HEK293 (cell line): Measurements from ENCODE around the gene PDPK1.
"Not testable (repeated sequence)": the region's sequence is repeated elsewhere in the genome, so short reads cannot be mapped to it uniquely, and the experiment has no call there.

ENCODE experiments used
- RBAK ChIP-seq: fragments of 450-650 bp; formaldehyde crosslinking; IDR thresholded peaks from 2 replicates; pipeline ENCODE4 v1.5.1; 2016; ENCODE audit warnings: missing biosample characterization, missing genetic modification characterization
- SALL2 ChIP-seq: fragments of 450-650 bp; formaldehyde crosslinking; IDR thresholded peaks from 2 replicates; pipeline ENCODE4 v1.5.0; 2017; ENCODE audit warnings: missing biosample characterization, mild to moderate bottlenecking, missing genetic modification characterization, borderline replicate concordance
- ZNF132 ChIP-seq: fragments of 450-650 bp; formaldehyde crosslinking; IDR thresholded peaks from 2 replicates; pipeline ENCODE4 v1.5.1; 2017; ENCODE audit warnings: missing biosample characterization, missing genetic modification characterization, borderline replicate concordance
- ZNF184 ChIP-seq: fragments of 450-650 bp; IDR thresholded peaks from 2 replicates; pipeline ENCODE4 v1.5.1; 2018; ENCODE audit warnings: missing biosample characterization, mild to moderate bottlenecking, missing genetic modification characterization
- ZNF292 ChIP-seq: fragments of 450-650 bp; formaldehyde crosslinking; IDR thresholded peaks from 2 replicates; pipeline ENCODE4 v1.5.1; 2016; ENCODE audit warnings: low read depth, missing biosample characterization, missing genetic modification characterization, borderline replicate concordance
- ZNF37A ChIP-seq: fragments of 450-650 bp; IDR thresholded peaks from 2 replicates; pipeline ENCODE4 v1.5.1; 2018; ENCODE audit warnings: missing biosample characterization, missing genetic modification characterization
- ZNF423 ChIP-seq: fragments of 450-650 bp; formaldehyde crosslinking; IDR thresholded peaks from 2 replicates; pipeline ENCODE4 v1.5.1; 2016; ENCODE audit warnings: missing biosample characterization, missing genetic modification characterization
- ZNF571 ChIP-seq: fragments of 450-650 bp; formaldehyde crosslinking; IDR thresholded peaks from 2 replicates; pipeline ENCODE4 v1.5.0; 2017; ENCODE audit warnings: missing biosample characterization, missing genetic modification characterization
- ZNF664 ChIP-seq: fragments of 450-650 bp; formaldehyde crosslinking; IDR thresholded peaks from 2 replicates; pipeline ENCODE4 v1.5.1; 2016; ENCODE audit warnings: missing biosample characterization, missing genetic modification characterization
- ZNF785 ChIP-seq: fragments of 450-650 bp; formaldehyde crosslinking; IDR thresholded peaks from 2 replicates; pipeline ENCODE4 v1.5.1; 2016; ENCODE audit warnings: missing biosample characterization, missing genetic modification characterization
- TF ChIP-seq, protein P1 (sequence below): fragments of 450-650 bp; formaldehyde crosslinking; IDR thresholded peaks from 2 replicates; pipeline ENCODE4 v1.5.1; 2016; ENCODE audit warnings: missing biosample characterization, missing genetic modification characterization
- TF ChIP-seq, protein P2 (sequence below): fragments of 450-650 bp; formaldehyde crosslinking; IDR thresholded peaks from 2 replicates; pipeline ENCODE4 v1.5.1; 2016; ENCODE audit warnings: missing biosample characterization, missing genetic modification characterization
- TF ChIP-seq, protein P3 (sequence below): sonication (generic); formaldehyde crosslinking; IDR thresholded peaks from 2 replicates; pipeline ENCODE4 v1.8.1; 2022; ENCODE audit warnings: mild to moderate bottlenecking, moderate library complexity, missing genetic modification reagents
- TF ChIP-seq, protein P4 (sequence below): fragments of 450-650 bp; formaldehyde crosslinking; optimal IDR thresholded peaks from 2 replicates; pipeline ENCODE3; 2016; ENCODE audit warnings: missing biosample characterization, mild to moderate bottlenecking, missing genetic modification characterization

DNA sequence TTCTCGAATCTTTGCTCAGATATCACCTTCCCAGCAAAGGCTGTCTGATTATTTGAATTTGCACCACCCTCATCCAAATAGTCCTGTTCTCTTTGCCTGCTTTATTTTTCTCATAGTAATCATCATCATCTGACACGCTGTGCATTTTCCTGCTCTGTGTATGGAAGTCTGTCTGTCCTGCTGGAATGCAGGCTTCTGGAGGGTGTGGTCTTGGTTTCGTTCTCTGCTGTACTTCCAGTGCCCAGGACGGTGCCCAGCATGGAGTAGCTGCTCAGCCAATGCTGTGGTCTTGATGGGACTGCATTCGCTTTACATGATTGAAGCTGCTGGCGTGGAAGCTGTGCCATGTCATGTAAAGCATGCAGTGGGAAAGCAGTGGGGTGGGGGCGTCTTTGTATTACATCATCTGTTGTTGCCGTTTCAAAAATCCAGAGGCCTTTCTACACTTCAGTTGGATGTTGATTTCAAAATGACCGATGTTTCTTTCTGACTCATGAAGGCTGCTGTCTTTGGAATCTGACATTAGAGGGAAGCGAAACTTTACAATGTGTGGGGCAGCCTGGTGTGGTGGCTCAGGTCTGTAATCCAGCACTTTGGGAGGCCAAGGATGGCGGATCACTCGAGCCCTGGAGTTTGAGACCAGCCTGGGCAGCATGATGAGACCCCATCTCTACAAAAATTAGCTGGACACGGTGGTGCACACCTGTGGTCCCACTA is 17.0 kb downstream of the PDPK1 start:
- TF ChIP-seq ZNF664 (tag by site-specific recombination); ZNF571 (tag by site-specific recombination); ZNF184 (tag by site-specific recombination); ZNF132 (tag by site-specific recombination); SALL2; ZNF785 (tag by site-specific recombination); ZNF37A (tag by site-specific recombination); ZNF423 (tag by site-specific recombination); ZNF292 (tag by site-specific recombination); RBAK (tag by site-specific recombination): not testable (repeated sequence)
- TF ChIP-seq, protein P1, sequence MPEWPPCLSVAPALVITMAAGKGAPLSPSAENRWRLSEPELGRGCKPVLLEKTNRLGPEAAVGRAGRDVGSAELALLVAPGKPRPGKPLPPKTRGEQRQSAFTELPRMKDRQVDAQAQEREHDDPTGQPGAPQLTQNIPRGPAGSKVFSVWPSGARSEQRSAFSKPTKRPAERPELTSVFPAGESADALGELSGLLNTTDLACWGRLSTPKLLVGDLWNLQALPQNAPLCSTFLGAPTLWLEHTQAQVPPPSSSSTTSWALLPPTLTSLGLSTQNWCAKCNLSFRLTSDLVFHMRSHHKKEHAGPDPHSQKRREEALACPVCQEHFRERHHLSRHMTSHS (tag by site-specific recombination), result not testable (repeated sequence)
- TF ChIP-seq, protein P2, sequence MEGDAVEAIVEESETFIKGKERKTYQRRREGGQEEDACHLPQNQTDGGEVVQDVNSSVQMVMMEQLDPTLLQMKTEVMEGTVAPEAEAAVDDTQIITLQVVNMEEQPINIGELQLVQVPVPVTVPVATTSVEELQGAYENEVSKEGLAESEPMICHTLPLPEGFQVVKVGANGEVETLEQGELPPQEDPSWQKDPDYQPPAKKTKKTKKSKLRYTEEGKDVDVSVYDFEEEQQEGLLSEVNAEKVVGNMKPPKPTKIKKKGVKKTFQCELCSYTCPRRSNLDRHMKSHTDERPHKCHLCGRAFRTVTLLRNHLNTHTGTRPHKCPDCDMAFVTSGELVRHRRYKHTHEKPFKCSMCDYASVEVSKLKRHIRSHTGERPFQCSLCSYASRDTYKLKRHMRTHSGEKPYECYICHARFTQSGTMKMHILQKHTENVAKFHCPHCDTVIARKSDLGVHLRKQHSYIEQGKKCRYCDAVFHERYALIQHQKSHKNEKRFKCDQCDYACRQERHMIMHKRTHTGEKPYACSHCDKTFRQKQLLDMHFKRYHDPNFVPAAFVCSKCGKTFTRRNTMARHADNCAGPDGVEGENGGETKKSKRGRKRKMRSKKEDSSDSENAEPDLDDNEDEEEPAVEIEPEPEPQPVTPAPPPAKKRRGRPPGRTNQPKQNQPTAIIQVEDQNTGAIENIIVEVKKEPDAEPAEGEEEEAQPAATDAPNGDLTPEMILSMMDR (tag by site-specific recombination), result not testable (repeated sequence)
- TF ChIP-seq, protein P3, sequence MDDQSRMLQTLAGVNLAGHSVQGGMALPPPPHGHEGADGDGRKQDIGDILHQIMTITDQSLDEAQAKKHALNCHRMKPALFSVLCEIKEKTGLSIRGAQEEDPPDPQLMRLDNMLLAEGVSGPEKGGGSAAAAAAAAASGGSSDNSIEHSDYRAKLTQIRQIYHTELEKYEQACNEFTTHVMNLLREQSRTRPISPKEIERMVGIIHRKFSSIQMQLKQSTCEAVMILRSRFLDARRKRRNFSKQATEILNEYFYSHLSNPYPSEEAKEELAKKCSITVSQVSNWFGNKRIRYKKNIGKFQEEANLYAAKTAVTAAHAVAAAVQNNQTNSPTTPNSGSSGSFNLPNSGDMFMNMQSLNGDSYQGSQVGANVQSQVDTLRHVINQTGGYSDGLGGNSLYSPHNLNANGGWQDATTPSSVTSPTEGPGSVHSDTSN (CRISPR knock-in tag), result not testable (repeated sequence)
- TF ChIP-seq, protein P4, sequence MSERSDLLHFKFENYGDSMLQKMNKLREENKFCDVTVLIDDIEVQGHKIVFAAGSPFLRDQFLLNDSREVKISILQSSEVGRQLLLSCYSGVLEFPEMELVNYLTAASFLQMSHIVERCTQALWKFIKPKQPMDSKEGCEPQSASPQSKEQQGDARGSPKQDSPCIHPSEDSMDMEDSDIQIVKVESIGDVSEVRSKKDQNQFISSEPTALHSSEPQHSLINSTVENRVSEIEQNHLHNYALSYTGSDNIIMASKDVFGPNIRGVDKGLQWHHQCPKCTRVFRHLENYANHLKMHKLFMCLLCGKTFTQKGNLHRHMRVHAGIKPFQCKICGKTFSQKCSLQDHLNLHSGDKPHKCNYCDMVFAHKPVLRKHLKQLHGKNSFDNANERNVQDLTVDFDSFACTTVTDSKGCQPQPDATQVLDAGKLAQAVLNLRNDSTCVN, result not testable (repeated sequence)
